CD4-positive, alpha-beta T cell treated with Interferon alpha-2 for 1 hour (primary cell): ENCODE results near the gene GPR146.
"Not testable (repeated sequence)": the region's sequence is repeated elsewhere in the genome, so short reads cannot be mapped to it uniquely, and the experiment has no call there.

ENCODE experiments used
- DNase-seq, 2 donors: peaks; one replicate each; pipeline ENCODE4 v3.0.0-alpha.2; 2020 to 2022

Gene GPR146

DNA sequence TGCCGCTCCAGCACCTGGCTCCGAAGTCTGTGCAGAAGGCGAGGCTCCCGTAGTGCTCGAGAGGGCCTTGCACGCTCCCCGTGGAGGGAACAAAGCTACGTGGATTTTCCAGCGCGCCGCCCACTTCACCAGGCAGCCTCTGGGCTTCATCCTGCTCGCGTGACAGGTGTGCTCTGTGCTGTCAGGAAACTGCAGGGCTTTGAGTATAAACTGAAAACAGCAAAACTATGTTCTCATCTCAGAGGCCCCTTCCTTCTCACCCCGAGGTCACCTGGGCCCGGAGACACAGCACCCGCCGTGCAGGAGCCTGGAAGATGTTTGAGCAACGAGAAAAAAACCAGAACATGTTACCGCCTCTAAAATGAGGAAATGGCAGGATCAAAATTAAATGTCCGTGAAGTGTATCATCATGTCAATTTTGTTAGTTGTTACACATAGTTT is 17.6 kb upstream of the GPR146 start:
- no peak for DNase-seq

DNA sequence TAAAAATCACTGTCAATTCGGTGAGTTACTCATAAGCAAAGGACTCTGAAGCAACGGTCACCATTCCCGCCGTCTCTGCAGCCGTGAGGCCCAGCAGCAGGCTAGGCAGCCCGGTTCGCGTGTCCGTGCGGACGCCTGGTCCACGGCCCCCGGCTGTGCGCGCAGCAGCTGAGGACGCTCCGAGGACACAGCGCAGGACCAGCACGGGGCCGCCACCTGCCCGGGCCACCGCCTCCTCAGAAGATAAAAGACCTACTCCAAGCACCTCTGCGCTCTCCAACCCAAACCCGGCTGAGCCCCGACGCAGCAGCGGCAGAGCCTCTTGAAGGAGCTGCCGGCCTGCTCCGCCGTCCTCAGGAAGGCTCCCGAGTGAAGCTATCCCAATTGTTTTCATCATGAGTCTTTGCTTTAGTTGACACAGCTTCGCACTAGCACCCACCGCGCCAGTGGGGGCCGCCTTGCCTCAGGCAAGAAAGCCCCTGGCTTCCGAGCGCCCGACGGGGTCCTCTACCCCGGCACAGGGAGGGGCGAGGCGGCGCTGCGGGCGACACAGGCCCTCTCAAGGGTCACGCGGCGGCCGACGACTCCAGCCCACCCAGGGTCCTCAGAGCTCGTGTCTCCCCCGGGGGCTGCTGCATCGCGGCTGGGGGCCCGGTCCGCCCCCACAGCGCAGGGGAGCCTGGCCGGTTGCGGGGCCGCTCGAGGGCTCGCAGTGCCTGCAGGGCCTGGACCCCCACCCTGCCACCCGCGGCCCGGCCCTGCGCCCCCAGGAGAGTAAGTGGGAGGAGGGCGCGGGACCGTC is 16.9 kb upstream of the GPR146 start:
- no peak for DNase-seq

DNA sequence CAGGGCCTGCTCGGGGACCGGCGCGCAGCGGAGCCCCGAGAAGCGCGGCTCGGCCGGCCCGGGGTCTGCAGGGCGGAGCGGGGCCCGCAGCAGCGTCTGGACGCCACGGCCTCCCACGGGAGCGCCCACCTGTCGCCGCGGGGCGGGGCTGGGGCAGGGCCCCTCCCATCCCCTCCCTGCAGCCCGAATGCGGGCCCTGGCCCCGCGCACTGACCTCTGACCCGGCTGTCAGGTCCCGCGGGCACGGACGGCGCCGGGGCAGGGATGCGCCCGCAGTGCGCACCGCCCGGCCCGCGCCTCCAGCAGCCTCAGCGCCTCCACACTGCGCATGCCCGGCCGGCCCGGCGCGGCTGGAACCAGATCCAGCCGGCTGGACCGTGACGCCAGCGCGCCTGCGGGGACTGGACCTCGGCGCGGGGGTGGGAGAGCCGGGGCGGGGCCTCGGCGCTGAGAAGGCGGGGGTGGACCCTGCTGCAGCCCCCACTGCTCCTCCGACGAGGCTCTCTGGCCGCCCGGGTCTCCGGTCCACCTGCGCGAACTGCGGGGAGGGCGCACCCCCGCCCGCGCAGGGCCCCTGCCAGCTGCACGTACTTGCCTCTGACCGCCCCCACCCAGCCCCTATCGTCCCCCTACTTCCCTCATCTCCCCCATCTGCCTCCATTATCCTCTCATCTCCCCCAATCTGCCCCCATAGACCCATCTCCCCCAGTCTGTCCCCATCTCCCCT is 16.1 kb upstream of the GPR146 start:
- peak; percentile 82 to 87 for DNase-seq

DNA sequence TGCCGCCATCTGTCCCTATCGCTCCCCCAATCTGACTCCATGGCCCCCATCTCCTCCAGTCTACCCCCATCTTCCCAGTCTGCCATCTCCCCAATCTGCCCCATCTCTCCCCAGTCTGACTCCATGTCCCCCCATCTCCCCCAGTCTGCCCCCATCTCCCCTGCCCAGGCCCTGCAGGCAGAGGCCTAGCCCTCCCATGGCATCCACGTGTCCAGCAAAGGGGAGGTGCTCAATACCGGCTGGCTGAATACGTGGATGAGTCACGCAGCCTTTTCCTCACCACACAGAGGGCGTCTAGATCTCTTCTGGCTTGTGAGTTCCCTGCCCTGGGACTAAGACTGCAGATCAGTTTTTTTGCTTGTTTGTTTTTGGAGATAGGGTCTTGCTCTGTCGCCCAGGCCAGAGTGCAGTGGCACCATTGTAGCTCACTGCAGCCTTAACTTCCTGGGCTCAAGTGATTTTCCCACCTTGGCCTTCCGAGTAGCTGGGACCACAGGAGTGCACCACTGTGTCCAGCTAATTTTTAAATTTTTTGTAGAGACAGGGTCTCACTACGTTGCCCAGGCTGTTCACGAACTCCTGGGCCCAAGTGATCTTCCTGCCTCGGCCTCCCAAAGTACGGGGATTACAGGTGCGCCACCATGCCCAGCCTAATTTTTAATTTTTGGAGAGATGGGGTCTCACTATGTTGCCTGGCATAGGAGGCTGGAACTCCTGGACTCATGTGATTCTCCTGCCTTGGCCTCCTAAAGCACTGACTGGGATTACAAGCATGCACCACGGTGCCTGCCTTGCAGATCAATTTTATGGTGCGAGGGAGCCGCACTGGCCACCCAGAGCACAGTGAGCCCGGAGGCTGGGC is 15.3 kb upstream of the GPR146 start:
- peak; percentile 69 to 70 for DNase-seq

DNA sequence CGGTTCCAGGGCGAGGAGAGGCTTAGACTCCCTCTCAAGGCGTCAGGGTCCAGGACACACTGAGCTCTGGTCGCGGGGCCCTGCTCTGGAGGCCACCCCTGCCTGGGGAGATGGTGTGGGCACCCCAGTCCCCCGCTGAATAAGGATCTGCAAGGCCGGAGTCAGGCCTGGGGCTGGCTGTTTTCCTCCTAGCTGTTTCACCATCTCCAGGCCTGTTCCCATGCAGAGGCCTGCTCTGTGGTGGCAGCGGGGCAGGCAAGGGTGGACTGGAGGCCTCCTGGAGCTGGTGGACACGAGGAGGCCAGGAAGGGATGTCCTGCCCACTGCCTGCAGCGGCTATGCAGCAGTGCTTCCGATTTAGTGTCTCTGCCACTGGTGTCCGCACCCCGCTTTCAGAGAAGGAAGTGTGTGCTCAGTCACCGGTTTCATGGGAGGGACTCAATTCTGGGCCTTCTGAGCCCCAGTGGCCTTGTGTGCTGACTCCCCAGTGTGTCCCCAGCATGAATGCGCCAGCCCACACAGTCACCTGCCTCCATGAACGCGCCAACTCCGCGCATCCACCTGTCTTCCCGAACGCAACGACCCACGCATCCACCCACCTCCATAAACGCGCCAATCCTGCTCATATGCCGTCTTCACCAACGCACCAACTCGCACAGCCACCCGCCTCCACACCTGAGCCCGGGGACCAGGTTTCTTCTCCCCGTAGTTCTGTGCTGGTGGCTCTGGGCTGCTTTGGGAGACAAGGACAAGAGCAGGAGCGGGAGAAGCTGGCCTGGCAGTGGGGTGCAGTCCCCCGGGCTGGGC is 14.5 kb upstream of the GPR146 start:
- no peak for DNase-seq

DNA sequence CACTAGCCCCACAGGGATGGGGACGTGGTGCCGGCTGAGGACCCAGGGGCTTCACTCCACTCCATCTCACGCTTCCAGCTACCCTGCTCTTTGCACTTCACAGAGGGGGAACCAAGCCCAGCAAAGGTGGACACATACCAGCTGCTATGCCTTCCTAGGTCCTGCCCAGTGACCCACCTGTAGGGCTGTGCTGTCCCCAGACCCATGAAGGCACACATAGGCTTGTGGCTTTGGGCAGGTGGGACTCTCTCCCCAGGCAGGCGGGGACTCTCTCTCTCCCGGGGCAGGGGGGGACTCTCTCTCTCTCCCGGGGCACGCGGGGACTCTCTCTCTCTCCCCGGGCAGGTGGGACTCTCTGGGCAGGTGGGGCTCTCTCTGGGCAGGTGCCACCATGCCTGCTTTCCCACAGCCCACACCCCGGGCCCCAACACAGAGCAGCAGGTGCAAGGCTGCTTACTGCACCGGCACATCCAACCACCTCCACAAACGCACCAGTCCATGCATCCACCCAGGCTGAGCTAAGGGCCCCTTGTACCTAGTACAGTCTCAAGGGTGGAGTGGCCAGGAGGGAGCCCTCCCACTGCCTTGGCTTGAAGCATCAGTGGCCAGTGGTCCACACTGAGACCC is 13.8 kb upstream of the GPR146 start:
- no peak for DNase-seq

DNA sequence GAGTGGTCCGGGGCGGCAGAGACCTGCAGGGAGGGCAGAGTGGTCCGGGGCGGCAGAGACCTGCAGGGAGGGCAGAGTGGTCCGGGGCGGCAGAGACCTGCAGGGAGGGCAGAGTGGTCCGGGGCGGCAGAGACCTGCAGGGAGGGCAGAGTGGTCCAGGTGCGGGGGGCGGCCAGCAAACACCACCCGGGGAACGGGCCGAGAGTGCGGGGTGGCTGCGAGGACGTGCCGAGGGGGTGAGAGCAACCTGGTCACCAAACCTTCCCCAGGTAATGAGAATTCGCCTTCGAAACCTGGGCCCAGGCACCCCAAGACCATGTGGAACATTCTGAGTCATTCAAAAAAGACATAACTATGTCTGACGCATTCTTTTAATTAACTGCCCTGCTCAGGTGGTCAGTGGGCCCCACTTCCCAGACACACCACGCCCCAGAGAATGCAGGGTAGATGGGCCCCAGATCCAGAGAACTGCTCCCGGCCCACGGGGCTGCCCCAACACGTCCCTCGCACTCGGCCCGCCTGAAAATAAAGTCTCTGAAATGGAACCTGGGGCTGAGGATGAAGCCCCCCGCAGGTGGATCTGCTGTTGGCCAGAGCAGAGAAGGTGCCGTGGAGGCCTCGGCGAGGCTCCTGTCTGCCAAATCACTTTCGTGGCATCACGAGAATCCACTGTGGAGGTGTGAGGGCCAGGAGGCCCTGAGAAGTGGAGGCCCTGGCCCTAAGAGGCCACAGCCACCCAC is 12.5 kb upstream of the GPR146 start:
- DNase-seq: no peak

DNA sequence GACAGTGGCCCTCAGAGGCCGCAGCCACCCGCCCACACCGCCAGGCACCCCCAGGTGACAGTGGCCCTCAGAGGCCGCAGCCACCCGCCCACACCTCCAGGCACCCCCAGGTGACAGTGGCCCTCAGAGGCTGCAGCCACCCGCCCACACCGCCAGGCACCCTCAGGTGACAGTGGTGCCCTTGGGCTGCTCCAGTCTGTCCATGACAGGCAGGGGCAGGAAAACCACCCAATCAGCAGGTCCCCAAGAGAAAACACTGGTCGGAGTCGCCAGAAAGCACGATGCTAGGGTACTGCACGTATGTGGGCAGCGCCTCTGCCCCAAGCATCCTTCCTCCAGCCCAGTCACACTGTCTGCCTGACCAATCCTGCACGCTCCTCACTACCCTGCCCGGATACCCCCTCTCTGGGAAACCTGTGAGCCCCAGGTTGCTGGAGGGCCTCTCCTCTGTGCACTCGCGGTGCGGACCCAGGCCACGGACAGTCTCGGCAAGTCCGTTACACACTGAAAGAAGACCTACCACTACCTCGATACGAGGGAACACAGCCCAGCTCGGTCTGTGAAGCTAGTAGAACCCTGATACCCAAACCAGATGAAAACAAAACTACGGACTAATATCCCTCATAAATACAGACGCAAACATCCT is 11.7 kb upstream of the GPR146 start:
- DNase-seq: no peak

DNA sequence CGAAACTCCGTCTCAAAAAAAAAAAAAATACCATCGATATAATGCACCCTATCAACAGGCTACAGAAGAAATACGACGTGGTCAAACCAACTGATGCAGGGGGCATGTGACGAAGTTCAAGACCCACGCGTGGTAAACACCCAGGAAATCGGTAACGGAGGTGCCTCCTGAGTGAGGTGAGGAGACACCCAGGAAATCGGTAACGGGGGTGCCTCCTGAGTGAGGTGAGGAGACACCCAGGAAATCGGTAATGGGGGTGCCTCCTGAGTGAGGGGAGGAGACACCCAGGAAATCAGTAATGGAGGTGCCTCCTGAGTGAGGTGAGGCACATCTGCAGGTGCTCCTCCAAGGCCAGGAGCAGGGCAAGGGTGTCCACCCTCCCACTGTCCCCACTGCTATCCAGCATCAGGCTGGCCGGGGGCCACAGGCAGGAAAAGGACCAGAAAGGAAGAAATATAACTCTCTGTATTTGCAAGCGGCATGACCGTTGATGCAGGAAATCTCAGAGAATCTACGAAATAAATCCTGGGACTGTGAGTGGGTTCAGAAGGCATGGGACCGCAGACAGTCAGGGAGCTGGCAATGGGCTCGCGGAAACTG is 10.7 kb upstream of the GPR146 start:
- DNase-seq: peak; percentile 45 to 75

DNA sequence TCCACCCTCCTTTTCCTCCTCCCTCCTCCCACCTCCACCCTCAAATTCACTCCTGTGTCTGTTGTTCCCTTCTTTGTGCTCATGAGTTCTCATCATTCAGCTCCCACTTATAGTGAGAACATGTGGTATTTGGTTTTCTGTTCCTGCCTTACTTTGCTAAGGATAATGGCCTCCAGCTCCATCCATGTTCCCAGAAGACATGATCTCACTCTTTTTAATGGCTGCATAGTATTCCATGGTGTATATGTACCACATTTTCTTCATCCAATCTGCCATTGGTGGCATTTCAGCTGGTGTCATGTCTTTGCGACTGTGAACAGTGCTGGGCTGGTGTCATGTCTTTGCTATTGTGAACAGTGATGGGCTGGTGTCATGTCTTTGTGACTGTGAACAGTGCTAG is 9.6 kb upstream of the GPR146 start:
- not testable (repeated sequence) for DNase-seq

DNA sequence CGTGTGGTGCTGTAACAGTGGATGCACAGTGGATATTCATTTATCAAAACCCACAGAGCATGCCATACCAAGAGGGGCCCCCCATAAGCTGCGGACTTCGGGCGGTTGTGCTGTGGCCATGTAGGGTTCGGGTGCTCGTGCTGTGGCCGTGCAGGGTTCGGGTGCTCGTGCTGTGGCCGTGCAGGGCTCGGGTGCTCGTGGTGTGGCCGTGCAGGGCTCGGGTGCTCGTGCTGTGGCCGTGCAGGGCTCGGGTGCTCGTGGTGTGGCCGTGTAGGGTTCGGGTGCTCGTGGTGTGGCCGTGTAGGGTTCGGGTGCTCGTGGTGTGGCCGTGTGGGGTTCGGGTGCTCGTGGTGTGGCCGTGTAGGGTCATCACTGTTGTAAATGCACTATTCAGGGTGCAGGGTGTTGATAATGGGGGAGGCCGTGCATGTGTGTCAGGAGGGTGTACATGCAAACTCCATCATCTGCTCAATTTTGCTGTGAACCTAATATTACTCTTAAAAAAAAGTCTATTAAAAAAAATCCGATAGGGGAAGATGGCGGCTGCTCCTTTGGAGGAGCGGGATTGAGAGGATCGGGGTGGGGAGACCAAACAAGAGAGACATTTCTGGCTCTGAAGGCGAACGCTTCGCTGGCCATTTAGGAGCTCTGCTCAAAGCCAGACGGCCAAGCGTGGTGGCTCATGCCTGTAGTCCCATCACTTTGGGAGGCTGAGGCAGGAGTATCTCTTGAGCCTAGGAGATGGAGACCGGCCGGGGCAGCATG is 8.0 kb upstream of the GPR146 start:
- not testable (repeated sequence) for DNase-seq

DNA sequence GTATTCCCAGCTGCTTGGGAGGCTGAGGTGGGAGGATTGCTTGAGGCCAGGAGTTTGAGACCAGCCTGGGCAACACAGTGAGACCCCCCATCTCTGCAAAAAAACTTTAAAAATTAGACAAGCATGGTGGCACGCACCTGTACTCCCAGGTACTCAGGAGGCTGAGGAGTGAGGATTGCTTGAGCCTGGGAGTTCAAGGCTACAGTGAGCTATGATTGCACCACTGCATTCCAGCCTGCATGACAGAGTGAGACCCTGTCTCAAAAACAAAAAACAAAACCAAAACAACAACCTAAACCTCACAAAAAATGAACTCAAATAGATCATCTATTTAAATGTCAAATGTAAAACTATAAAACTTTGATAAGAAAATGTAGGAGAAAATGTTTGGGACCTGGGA is 4.1 kb upstream of the GPR146 start:
- not testable (repeated sequence) for DNase-seq

DNA sequence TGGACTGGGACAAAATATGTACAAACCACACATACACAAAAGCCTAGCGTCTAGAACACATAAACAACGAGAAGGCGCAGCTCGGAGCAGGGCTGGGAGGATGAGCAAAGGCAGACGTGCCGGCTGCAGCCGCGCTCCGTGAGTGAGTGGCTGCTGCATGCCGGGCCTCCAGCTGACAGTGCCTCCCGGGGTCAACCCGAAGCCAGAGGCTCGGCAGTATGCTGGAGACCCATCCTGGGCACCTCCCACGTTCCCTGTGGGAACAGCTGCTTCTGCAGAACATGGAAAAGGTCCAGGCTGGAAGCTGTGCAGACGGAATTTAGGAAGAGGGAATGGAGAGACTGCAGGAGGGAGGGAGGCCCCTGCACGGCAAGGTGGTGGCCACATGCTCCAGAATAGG is 3.6 kb upstream of the GPR146 start:
- DNase-seq: no peak

DNA sequence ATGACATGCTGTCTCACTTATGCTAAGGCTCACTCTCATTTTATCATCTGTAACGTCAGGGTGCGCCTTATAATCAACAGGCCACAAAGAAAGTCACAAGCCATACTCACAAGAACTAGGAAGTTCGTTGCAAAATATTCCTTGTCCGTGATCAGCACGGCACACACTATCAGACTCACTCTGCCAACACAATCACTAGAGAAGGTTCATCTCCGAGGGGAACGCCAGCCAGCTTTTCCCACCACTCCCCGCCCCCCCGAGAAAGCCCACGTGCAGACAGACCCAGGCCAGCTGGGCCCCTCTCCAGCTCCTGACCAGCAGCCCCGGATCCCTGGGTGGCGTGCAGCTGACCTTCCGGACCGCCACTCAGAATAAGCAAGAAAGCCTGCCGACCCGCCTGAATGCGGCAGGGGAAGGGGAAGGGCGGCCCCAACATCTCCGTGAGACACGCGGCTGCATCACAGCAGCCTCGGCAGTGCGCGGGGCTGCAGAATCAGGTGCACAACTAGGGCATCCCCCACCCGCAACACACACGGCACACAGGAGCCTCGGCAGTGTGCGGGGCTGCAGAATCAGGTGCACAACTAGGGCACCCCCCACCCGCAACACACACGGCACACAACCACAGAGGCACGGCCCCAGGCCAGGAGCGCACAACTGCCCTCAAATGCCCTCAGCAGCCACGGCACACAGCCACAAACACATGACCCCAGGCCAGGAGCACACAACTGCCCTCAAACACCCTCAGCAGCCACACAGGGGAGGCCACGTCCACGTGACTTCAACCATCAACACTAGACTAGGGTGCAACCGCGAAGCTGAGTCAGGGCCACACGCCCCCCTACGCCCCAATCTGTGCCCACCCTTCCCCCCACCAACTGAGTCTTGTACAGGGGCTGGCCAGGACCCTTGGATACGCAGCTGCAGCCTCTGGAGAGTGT is 2.5 kb upstream of the GPR146 start:
- DNase-seq: peak in 1 of 2 donors; percentile 38

DNA sequence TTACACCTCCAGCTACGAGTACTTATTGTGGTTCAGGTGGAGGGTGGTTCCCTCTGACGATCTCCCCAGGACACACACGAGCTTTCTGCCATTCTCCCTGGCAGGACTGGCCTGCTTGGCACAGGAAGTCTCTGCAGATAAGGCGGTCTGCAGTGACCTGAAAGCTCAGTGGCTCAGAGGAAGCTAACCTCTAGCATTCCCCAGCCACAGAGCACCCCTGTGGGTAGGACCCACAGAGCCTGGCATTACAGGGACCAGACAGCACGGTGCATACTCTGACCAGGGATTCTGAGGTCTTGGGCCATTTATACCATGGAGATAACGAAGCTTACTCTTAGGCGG is 1.9 kb upstream of the GPR146 start:
- DNase-seq: no peak

DNA sequence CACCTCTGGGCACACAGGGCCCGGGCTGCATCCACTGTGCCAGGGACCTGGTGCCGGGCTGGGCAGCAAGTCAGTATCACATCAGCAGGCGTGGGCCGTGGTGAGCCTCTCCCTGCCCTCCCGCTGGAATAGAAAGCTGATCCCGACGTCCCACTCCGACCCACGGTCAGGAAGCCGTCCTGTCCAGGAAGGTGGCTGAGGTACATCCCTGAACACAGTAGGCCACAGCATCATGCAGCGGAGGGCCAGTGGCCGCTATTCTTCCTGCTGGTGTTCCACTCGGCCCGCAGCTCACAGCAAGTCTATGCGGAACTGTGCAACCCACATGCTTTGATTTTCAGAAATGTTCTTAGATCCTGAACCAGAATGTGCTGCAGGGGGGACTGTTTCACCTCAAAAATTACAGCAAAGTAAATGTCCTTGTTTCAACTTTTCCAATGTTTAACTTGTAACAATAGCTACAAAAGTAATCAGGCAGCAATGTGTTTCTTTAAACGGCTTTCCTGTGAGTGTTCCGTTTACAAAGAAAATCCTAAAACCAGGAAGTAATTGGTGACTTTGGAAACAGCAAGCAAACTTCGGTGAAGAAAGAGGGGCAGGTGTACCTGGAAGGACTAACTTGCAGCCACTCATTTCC is 676 bp upstream of the GPR146 start:
- no peak for DNase-seq

DNA sequence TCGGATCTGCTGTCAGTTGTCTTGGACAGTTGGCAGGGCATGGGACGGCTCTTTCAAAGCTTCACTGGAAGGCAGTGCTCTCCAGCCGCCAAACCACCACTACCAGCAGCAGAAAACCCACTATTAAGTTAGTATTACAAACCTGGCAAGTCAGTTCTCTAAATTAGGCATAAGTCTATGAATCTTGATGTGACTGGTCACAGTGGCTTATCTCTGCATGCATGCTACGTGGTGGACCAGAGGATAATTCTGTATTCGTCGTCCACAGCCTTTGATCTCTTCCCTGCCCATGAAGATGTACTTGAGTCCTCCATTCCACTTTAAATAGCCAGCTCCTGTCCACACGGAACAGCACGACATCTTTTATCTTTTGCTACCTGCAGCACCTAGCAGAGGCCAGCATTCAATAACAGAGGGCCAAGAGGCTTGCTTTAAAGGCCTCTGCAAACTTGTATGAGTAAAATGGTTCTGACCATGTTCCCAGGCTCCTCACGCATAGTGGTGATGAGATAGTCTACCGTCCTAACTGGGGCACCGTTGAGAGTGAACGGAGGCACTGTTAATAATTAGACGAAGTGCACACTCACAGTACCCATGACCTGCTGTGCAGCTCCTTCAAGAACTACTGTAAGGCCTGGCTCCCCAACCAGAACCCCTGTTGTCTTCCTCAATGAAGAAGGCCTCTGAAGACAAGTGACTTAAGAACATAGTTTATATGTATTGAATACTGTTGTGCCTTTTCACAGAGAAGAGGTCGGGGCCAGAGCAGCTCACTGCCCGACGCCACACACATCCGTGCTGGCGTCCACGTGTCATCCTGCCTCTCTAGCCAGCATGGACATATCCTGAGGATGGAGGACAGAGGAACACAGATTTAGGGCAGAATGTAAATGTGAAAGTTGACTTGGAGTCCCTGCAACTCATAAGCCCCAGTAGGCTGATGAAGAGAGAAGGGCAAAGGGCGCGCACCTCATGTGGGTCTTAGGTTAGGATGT is 1.0 kb downstream of the GPR146 start:
- DNase-seq: no peak
